D721Med (cell line): Measurements from ENCODE around the gene WASF2.

Experiments used
- DNase-seq: peaks from one replicate; pipeline ENCODE4 v3.0.0; 2011; ENCODE audit warnings: low spot score; ENCODE audit not compliant: insufficient read length
- FAIRE-seq: peaks from 2 replicates; lab custom pipeline; 2011; peaks lifted over from hg19 to GRCh38; lab: Jason Lieb, UNC
- CTCF ChIP-seq: IDR thresholded peaks from 2 replicates; pipeline ENCODE4 v1.5.1; 2012; ENCODE audit warnings: mild to moderate bottlenecking, control low read depth; ENCODE audit not compliant: insufficient read depth; ENCODE audit errors: missing control alignments

WASF2 gene

GRCh38 chr1:27398405-27399149 lies 91.4 kb downstream of the WASF2 start:
- no peak for FAIRE-seq
- DNase-seq: no peak
- TF ChIP-seq CTCF: no peak

GRCh38 chr1:27397749-27398148 lies 92.2 kb downstream of the WASF2 start:
- no peak for DNase-seq
- FAIRE-seq: no peak
- no peak for TF ChIP-seq CTCF

- FAIRE-seq (no peak), DNase-seq (no peak)
- TF ChIP-seq CTCF: no peak
Observed at GRCh38 chr1:27397110-27397509, 92.9 kb downstream of the WASF2 start.

GRCh38 chr1:27395441-27396195 lies 94.3 kb downstream of the WASF2 start:
- peak; percentile 46 for DNase-seq
- no peak for FAIRE-seq
- peak; percentile 78 for TF ChIP-seq CTCF

GRCh38 chr1:27394925-27395324 lies 95.0 kb downstream of the WASF2 start:
- FAIRE-seq (no peak), DNase-seq (no peak)
- no peak for TF ChIP-seq CTCF

GRCh38 chr1:27394282-27394658 lies 95.7 kb downstream of the WASF2 start:
- DNase-seq (no peak), FAIRE-seq (no peak)
- TF ChIP-seq CTCF: no peak

GRCh38 chr1:27393641-27394281 lies 96.2 kb downstream of the WASF2 start:
- no peak for TF ChIP-seq CTCF
- FAIRE-seq: no peak
- no peak for DNase-seq
